ENCODE results near the gene TACC2. TPM values are rescaled to one million over a fixed set of nuclear protein-coding genes. Genes with fewer than 3 reads are reported as not detected.

TACC2 gene
- total RNA-seq, 1 donor from 2014 or later = 9.7 TPM

DNA sequence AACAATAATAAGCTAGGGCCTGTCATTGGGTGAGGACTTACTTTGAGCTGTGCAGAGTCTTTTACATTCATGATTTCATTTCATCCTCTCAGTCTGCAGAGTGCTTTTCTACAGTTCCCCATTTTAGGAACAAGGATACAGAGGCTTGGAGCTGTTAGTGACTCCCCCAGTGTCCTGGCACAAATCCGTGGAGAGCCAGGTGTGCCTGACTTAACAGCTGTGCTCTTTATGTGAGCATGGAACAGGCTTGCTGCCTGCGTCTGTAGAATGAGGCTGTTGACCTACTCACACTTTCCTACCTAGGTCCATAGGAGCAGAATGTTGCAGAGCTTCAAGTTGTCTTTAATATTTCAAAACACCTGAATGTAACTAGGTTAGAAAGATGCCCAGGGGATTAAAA is 231.8 kb downstream of the TACC2 start:
- no peak for DNase-seq (ENCODE audit: low read depth, low spot score)

- DNase-seq (ENCODE audit: low read depth, low spot score) = no peak
Measured at GRCh38 chr10:122221958-122222357, 233.0 kb downstream of the TACC2 start.

DNA sequence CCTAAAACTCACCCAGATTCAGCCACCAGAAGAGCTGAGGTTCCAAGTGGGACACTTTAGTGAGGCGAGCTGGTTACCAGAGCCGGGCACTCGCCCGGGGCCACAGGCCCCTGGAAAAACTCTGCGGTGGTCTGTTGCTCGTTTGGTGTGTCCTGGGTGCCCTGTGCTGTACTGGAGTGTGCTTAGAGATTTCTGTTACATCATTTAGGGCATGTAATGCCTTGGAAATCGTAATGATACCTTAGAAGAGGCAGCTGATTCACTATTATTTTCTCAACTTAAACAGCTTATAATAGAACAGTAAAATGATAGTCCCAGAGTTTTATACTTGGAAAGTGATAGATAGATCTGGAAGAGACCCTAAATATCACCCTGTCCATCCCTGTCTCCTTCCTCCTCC is 233.7 kb downstream of the TACC2 start:
- no peak for DNase-seq (ENCODE audit: low read depth, low spot score)

DNA sequence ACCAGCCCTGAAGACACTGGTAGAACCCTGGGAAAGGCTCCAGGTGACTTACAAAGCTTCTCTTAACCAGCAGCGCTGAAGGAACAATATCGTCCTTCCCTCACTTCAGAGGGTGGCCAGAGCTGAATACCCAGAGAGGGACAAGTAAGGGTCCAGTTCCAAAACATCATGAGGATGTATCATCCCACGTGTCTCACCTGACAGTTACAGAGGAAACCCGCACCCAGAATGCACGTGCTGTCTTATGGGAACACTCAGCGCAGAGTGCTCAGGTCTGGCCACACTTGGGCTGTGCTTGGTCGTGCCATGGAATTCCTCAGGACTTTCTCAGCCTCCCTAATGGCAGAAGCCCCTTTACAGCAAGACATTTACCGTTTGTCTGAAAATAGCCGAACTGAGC is 235.2 kb downstream of the TACC2 start:
- DNase-seq (ENCODE audit: low read depth, low spot score) = no peak

GRCh38 chr10:122225330-122225729 is 236.4 kb downstream of the TACC2 start:
- DNase-seq (ENCODE audit: low read depth, low spot score) = no peak

DNA sequence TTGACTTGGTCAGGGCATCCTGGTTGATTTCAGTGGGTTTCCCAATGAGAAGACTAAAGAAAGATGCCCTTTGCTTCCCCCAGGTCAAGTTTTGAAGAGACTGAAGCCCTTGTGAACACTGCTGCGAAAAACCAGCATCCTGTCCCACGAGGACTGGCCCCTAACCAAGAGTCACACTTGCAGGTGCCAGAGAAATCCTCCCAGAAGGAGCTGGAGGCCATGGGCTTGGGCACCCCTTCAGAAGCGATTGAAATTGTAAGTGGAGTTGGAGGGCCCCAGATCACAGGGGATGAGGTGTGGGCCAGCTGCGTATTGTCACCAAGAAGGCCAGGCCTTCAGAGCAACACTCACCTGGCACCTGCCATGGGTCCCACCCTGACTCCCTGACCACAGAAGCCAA is 238.8 kb downstream of the TACC2 start:
- no peak for DNase-seq (ENCODE audit: low read depth, low spot score)

GRCh38 chr10:122229666-122230065 is 240.7 kb downstream of the TACC2 start:
- DNase-seq (ENCODE audit: low read depth, low spot score) = no peak

DNA sequence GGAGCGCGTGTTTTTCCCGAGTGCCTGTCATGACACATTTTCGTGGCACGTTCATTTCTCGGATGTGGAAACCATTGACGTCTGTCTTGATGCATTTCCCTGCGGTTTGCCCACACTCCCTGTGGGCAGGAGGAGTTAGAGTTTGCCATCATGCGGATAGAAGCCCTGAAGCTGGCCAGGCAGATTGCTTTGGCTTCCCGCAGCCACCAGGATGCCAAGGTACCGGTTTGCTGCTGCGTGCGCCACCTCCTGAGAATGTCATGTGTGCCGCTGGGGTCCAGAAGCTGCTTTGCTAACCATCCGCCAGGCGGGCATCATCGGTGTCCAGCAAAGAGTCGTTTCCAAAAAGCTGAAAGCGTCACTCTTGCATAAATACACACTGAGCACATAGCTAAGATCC is 241.3 kb downstream of the TACC2 start:
- DNase-seq (ENCODE audit: low read depth, low spot score) = no peak

GRCh38 chr10:122232769-122233168 is 243.8 kb downstream of the TACC2 start:
- DNase-seq (ENCODE audit: low read depth, low spot score) = no peak

- no peak for DNase-seq (ENCODE audit: low read depth, low spot score)
Measured at GRCh38 chr10:122233857-122234348, 244.9 kb downstream of the TACC2 start.

GRCh38 chr10:122234416-122234815 is 245.5 kb downstream of the TACC2 start:
- DNase-seq (ENCODE audit: low read depth, low spot score) = no peak

DNA sequence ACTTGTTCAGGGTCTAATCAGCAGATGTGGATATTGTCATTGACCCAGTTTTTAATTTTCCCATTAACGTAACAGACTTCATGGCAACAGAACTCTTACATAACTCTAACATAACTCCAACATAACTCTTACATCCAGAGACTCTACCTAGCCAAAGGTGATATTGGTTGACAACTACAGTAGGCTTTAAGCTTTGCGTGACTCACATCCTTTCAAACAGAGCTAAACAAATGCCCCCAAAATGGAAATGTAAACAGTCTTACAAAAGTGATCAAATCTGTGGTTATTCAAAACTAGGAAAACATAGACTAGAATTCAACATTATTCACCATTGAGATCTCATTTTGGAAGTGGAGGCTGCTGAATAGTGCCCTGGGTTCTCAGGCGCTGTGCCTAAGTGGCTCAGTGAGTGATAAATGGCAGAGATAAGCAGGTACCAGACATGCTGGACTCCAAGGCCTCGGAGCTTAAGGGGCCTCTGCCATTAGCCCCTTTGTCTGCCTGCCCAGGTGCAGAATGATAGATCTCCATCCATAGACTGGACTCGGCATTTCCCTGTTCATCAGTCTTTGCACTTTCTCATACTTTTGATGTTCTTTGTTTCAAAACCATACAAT is 247.8 kb downstream of the TACC2 start:
- DNase-seq (ENCODE audit: low read depth, low spot score) = no peak

- no peak for DNase-seq (ENCODE audit: low read depth, low spot score)
Measured at GRCh38 chr10:122237331-122237990, 248.5 kb downstream of the TACC2 start.

DNA sequence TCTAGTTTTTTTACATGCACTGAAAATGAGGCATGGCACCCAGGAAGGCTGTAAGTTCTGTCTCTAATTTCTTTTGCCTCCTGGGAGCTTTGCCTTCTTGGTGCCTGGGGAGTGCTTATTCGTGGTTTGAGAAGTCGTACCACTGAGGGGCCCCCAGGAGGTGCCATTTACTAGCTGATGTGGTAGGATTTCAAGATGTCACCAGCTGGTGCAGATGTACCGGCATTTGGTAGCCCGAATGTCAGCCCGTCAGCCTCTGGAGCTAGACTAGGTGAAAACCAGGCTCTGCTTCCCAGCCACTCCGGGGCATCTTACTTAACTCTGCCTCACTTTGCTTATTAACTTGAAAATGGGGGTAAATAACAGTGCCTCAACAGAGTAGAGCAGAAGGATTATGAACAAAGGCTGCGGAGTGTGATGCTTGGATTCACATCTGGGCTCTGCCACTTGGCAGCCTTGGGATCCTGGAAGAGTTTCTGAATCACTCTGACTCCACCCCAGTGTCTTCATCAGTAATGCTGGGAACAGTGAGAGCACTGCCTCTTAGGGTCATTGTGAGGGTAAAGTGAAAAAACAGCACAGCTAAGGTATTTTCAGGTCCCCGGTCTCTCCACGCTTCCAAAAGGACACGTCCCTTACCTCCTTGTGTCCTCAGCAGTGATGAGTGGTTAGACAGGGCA is 250.8 kb downstream of the TACC2 start:
- DNase-seq (ENCODE audit: low read depth, low spot score) = no peak

DNA sequence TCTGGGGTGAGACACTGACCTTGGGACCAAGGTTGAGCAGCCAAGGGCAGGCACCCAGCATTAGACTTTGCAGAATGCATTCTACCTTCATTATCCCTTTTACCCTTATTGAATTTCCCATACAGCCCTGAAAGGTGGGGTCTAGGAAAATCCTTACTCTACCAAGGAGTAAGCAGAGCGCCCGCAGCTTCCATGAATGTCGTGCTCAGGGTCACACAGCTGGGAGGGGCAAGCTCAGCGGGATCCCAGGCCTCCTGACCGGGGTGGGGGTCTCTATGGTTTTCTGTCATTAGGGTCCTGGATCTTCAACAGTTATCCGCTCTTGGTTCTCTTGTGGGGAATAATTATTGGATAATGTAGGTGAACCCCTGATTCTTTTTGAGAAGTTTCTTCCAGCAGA is 251.4 kb downstream of the TACC2 start:
- DNase-seq (ENCODE audit: low read depth, low spot score) = no peak

- no peak for DNase-seq (ENCODE audit: low read depth, low spot score)
Measured at GRCh38 chr10:122241836-122242235, 252.9 kb downstream of the TACC2 start.

DNA sequence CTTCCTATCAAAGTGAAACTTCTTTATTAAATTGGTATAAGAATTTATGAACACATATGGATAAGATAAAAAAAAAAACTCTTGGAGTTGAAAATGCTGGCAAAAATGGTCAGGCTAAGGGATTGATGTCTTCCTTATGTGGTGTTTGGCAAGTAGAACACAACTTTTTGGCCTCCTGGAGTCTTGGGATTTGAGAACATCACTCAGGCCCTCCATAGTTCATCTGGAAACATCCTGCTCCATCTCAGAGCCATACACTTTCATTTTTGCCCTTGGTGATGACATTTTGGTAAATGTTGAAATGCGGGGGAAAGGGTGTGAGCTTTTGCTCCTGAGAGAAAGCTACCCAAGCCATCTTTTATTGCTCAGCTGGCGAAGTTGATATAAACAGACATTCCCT is 254.6 kb downstream of the TACC2 start:
- DNase-seq (ENCODE audit: low read depth, low spot score) = no peak

DNA sequence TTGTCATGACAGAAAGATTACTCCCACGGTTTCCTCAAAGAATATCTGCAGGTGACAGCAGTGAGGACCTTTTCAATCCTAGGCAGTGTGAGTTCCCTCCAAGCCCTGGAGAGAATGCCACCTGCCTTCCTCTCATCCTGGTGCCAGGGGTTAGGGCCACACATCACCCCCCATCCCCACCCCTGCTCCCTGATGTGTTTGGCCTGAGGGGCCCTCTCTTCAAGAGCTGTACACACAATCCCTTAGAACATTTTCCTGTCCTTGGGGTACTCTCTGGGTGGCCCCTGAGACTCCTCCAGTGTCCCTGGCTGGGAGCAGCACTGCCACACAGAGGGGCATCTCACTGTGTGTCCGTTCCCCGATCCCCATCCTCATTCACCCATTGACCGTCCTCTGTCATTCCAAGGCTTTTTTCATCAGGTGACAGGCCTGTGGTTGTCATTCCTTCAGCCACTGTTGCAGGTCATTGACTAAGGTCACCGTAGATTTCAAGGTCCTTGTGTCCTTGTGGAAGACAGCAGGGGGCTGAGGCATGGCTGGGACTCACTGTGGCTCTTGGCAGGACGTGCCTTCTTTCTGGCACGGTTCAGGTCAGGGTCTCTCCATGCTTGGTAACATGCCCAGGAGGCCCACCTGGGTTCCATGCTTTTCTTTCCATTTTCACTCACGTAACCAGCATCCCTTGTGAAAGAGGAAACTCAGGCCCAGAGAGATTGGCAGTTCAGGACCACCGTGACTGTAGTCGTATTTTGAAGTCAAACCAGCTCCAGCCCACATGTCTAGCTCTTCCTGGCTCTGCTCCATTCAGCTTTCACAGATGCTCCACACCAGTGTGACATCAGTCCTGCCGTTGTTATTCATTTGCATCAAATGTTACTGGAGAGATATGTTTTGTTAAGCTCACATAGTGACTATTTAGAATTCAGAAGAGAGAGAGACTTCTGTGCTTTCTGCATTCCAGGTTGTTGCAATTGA is 255.3 kb downstream of the TACC2 start:
- no peak for DNase-seq (ENCODE audit: low read depth, low spot score)

- DNase-seq (ENCODE audit: low read depth, low spot score) = no peak
Measured at GRCh38 chr10:122245136-122245535, 256.2 kb downstream of the TACC2 start.

GRCh38 chr10:122245897-122246296 is 256.9 kb downstream of the TACC2 start:
- no peak for DNase-seq (ENCODE audit: low read depth, low spot score)

GRCh38 chr10:122246830-122247520 is 258.0 kb downstream of the TACC2 start:
- DNase-seq (ENCODE audit: low read depth, low spot score) = no peak

Data from pulmonary artery endothelial cell (primary cell).